CD4-positive, CD25-positive, alpha-beta regulatory T cell (primary cell): Measurements from ENCODE around the gene CAD. TPM values are rescaled to one million over a fixed set of nuclear protein-coding genes. Genes with fewer than 3 reads are reported as not detected.

ENCODE experiments used
- ATAC-seq, 2 donors: fragments of 150-1000 bp; cut with Tn5 transposase; one replicate each; pipeline ENCODE4 v1.10.0; 2021; ENCODE audit warnings: low read depth in 2 of 2, moderate number of reproducible peaks in 2 of 2, moderate library complexity in 1 of 2
- DNase-seq, 3 donors: peaks; one replicate each; pipeline versions ENCODE4 v3.0.0 to v3.0.0-alpha.2; 2012 to 2022; ENCODE audit warnings: mixed read lengths in 1 of 3
- H3K27ac ChIP-seq: one replicate; pipeline ENCODE4 v1.7.0; 2013; ENCODE audit warnings: mild to moderate bottlenecking, low read length; ENCODE audit not compliant: insufficient read depth, poor library complexity, severe bottlenecking
- H3K27me3 ChIP-seq: one replicate; pipeline ENCODE4 v1.7.0; 2013; ENCODE audit warnings: low read length; ENCODE audit not compliant: control insufficient read depth, insufficient read depth
- H3K36me3 ChIP-seq: one replicate; pipeline ENCODE4 v1.7.0; 2013; ENCODE audit warnings: mild to moderate bottlenecking, low read length, moderate library complexity; ENCODE audit not compliant: control insufficient read depth, insufficient read depth
- H3K4me1 ChIP-seq: 2 replicates; pipeline ENCODE4 v1.7.0; 2013; ENCODE audit warnings: mild to moderate bottlenecking, low read length; ENCODE audit not compliant: insufficient read depth, control insufficient read depth, poor library complexity, severe bottlenecking
- H3K4me3 ChIP-seq: one replicate; pipeline ENCODE4 v1.7.0; 2013; ENCODE audit warnings: low read depth, mild to moderate bottlenecking, low read length, moderate library complexity
- H3K9me3 ChIP-seq, 2 experiments: 1 replicate in 1 of 2; 2 replicates in 1 of 2; pipeline ENCODE4 v1.7.0; 2013; ENCODE audit warnings: low read length in 2 of 2, mild to moderate bottlenecking in 1 of 2, moderate library complexity in 1 of 2; ENCODE audit not compliant: control insufficient read depth in 2 of 2
- H3K27ac Mint-ChIP-seq, 3 donors: one replicate each; pipeline ENCODE4 v1.8.0; 2020 to 2022; ENCODE audit warnings: mild to moderate bottlenecking in 3 of 3, mixed read lengths in 3 of 3, moderate library complexity in 2 of 3
- H3K27me3 Mint-ChIP-seq: one replicate; pipeline ENCODE4 v1.8.0; 2022; ENCODE audit warnings: mild to moderate bottlenecking, mixed read lengths
- H3K36me3 Mint-ChIP-seq: one replicate; pipeline ENCODE4 v1.8.0; 2020; ENCODE audit warnings: mixed read lengths
- H3K4me1 Mint-ChIP-seq, 4 donors: one replicate each; pipeline ENCODE4 v1.8.0; 2020 to 2022; ENCODE audit warnings: mixed read lengths in 4 of 4, mild to moderate bottlenecking in 1 of 4
- H3K4me3 Mint-ChIP-seq, 4 donors: one replicate each; pipeline ENCODE4 v1.8.0; 2020 to 2022; ENCODE audit warnings: mild to moderate bottlenecking in 4 of 4, mixed read lengths in 4 of 4, moderate library complexity in 3 of 4
- H3K9me3 Mint-ChIP-seq, 7 donors: one replicate each; pipeline ENCODE4 v1.8.0; 2020 to 2022; ENCODE audit warnings: mixed read lengths in 7 of 7, mild to moderate bottlenecking in 3 of 7, moderate library complexity in 2 of 7
- polyA plus RNA-seq, 4 donors: library from polyadenylated mRNA; unstranded; fragments of 300-500 nt; fragmentation: Illumina TruSeq; gene quantifications; one replicate each; pipeline ENCODE4 v1.2.3, GENCODE V29; 2021
- total RNA-seq: library from RNA; stranded (reverse); gene quantifications from one replicate; pipeline ENCODE4 v1.2.3, GENCODE V29; 2022

CAD gene
- total and polyA plus RNA-seq, 5 donors from 2014 or later: 12.2 to 27.4 (median 14.1) TPM

- Mint-ChIP-seq H3K9me3 (peaks cover 0 to 3% (median 0%) of the 10 kb centered on the region in 7 donors), H3K27me3 (peaks cover 58% of the 10 kb centered on the region), H3K4me1 (peaks cover 0 to 30% (median 13%) of the 10 kb centered on the region in 4 donors), H3K27ac (no peak overlapping the region), H3K36me3 (peaks cover 3% of the 10 kb centered on the region), H3K4me3 (peak overlapping the region; percentile 36 to 65 (median 57))
- Histone ChIP-seq H3K27me3 (peaks cover 28% of the 10 kb centered on the region), H3K9me3 (no peaks in the 10 kb centered on the region), H3K27ac (no peak overlapping the region), H3K4me3 (no peak overlapping the region), H3K4me1 (peaks cover 37% of the 10 kb centered on the region), H3K36me3 (no peaks in the 10 kb centered on the region)
- DNase-seq (no peak), ATAC-seq (no peak)
Observed at GRCh38 chr2:27261926-27262298, 44.7 kb downstream of the CAD start.

- H3K27me3 Mint-ChIP-seq: peaks cover 56% of the 10 kb centered on the region
- H3K4me3 Mint-ChIP-seq: peak within 1 kb of the TSS; percentile 85 to 96 (median 91)
- no peak within 1 kb of the TSS for H3K27ac ChIP-seq
- DNase-seq: peak; percentile 25 to 76 (median 59)
- peaks cover 37% of the 10 kb centered on the region for H3K4me1 ChIP-seq
- H3K36me3 Mint-ChIP-seq: peaks cover 3% of the 10 kb centered on the region
- ATAC-seq: peak; percentile 44 to 50
- H3K9me3 ChIP-seq: no peaks in the 10 kb centered on the region
- H3K27me3 ChIP-seq: peaks cover 33% of the 10 kb centered on the region
- H3K4me1 Mint-ChIP-seq: peaks cover 0 to 30% (median 13%) of the 10 kb centered on the region in 4 donors
- H3K27ac Mint-ChIP-seq: peak within 1 kb of the TSS in 1 of 3 donors; percentile 85
- H3K9me3 Mint-ChIP-seq: peaks cover 0 to 3% (median 0%) of the 10 kb centered on the region in 7 donors
- H3K4me3 ChIP-seq: no peak within 1 kb of the TSS
- H3K36me3 ChIP-seq: no peaks in the 10 kb centered on the region
Observed at GRCh38 chr2:27262379-27263286, 45.5 kb downstream of the CAD start, which contains the start of gene SLC30A3. Gene SLC30A3 (minus strand): TSS chr2:27263047. CDS start chr2:27262906, 141 bp downstream.

- Mint-ChIP-seq H3K36me3 (peaks cover 3% of the 10 kb centered on the region), H3K27ac (peak overlapping the region in 1 of 3 donors; percentile 85), H3K4me3 (peak overlapping the region; percentile 85 to 96 (median 91)), H3K9me3 (peaks cover 0 to 3% (median 0%) of the 10 kb centered on the region in 7 donors), H3K4me1 (peaks cover 0 to 30% (median 13%) of the 10 kb centered on the region in 4 donors), H3K27me3 (peaks cover 52% of the 10 kb centered on the region)
- Histone ChIP-seq H3K36me3 (no peaks in the 10 kb centered on the region), H3K27me3 (peaks cover 36% of the 10 kb centered on the region), H3K9me3 (no peaks in the 10 kb centered on the region), H3K4me1 (peaks cover 37% of the 10 kb centered on the region), H3K4me3 (no peak overlapping the region), H3K27ac (no peak overlapping the region)
- peak in 1 of 3 donors; percentile 33 for DNase-seq
- ATAC-seq: no peak
Observed at GRCh38 chr2:27263287-27264252, 46.4 kb downstream of the CAD start.

GRCh38 chr2:27264253-27264752 lies 47.1 kb downstream of the CAD start:
- Mint-ChIP-seq H3K27me3 (peaks cover 46% of the 10 kb centered on the region), H3K4me1 (peaks cover 0 to 30% (median 13%) of the 10 kb centered on the region in 4 donors), H3K9me3 (peaks cover 0 to 3% (median 0%) of the 10 kb centered on the region in 7 donors), H3K4me3 (peak overlapping the region; percentile 43 to 95 (median 86)), H3K27ac (no peak overlapping the region), H3K36me3 (peaks cover 3% of the 10 kb centered on the region)
- ATAC-seq (peak; percentile 30 to 48), DNase-seq (peak in 1 of 3 donors; percentile 19)
- H3K27me3 ChIP-seq: peaks cover 38% of the 10 kb centered on the region
- H3K4me1 ChIP-seq: peaks cover 37% of the 10 kb centered on the region
- no peak overlapping the region for H3K27ac ChIP-seq
- H3K36me3 ChIP-seq: no peaks in the 10 kb centered on the region
- no peak overlapping the region for H3K4me3 ChIP-seq
- no peaks in the 10 kb centered on the region for H3K9me3 ChIP-seq

GRCh38 chr2:27264753-27265535 lies 47.8 kb downstream of the CAD start:
- Histone ChIP-seq H3K27ac (no peak overlapping the region), H3K4me3 (no peak overlapping the region), H3K36me3 (no peaks in the 10 kb centered on the region), H3K27me3 (peaks cover 37% of the 10 kb centered on the region), H3K4me1 (peaks cover 37% of the 10 kb centered on the region), H3K9me3 (no peaks in the 10 kb centered on the region)
- peak; percentile 29 to 49 (median 42) for DNase-seq
- Mint-ChIP-seq H3K27me3 (peaks cover 46% of the 10 kb centered on the region), H3K9me3 (peaks cover 0 to 3% (median 0%) of the 10 kb centered on the region in 7 donors), H3K4me1 (peaks cover 0 to 30% (median 13%) of the 10 kb centered on the region in 4 donors), H3K27ac (no peak overlapping the region), H3K4me3 (peak overlapping the region; percentile 43 to 81 (median 76)), H3K36me3 (peaks cover 3% of the 10 kb centered on the region)
- ATAC-seq: peak in 1 of 2 donors; percentile 52

GRCh38 chr2:27265536-27265870 lies 48.3 kb downstream of the CAD start:
- peaks cover 46% of the 10 kb centered on the region for H3K27me3 Mint-ChIP-seq

More at GRCh38 chr2:27265536-27265870, 48.3 kb downstream of the CAD start:
- no peak for ATAC-seq
- Mint-ChIP-seq H3K4me3 (peak overlapping the region; percentile 59 to 81 (median 72)), H3K36me3 (peaks cover 3% of the 10 kb centered on the region), H3K9me3 (peaks cover 0 to 2% (median 0%) of the 10 kb centered on the region in 7 donors), H3K4me1 (peaks cover 0 to 30% (median 13%) of the 10 kb centered on the region in 4 donors), H3K27ac (no peak overlapping the region)
- Histone ChIP-seq H3K27ac (no peak overlapping the region), H3K9me3 (no peaks in the 10 kb centered on the region), H3K4me1 (peaks cover 37% of the 10 kb centered on the region), H3K27me3 (peaks cover 37% of the 10 kb centered on the region), H3K4me3 (no peak overlapping the region), H3K36me3 (no peaks in the 10 kb centered on the region)
- DNase-seq: no peak
